GM13977 (cell line): ENCODE results near the gene LETM1.

Experiments
- DNase-seq: peaks from one replicate; pipeline ENCODE4 v3.0.0; 2012; ENCODE audit warnings: low spot score
- CTCF ChIP-seq: IDR thresholded peaks from 2 replicates; pipeline ENCODE4 v1.5.1; 2012; ENCODE audit warnings: mild to moderate bottlenecking, control low read depth; ENCODE audit not compliant: insufficient read depth; ENCODE audit errors: extremely low read depth, missing control alignments
- in situ Hi-C: fragments of 300-500 bp; cut with MboI; formaldehyde crosslinking; loops from one replicate; pipeline ENCODE4 v1.12.0; 2022; ENCODE audit warnings: low sequenced_read_pairs, low pct_unique_long_range_greater_than_20kb, mixed read lengths, inconsistent platforms; ENCODE audit not compliant: unreplicated experiment

Gene LETM1

GRCh38 chr4:1784395-1784788, 71.6 kb downstream of the LETM1 start:
- in situ Hi-C loops: no loop called here
- DNase-seq: no peak
- no peak for TF ChIP-seq CTCF

GRCh38 chr4:1783970-1784369, 72.0 kb downstream of the LETM1 start:
- no peak for TF ChIP-seq CTCF
- in situ Hi-C loops: no loop called here
- DNase-seq: no peak

- in situ Hi-C loops: no loop called here
- no peak for TF ChIP-seq CTCF
These were observed 72.9 kb downstream of the LETM1 start for GRCh38 chr4:1783015-1783414.

GRCh38 chr4:1780435-1780834, 75.5 kb downstream of the LETM1 start:
- DNase-seq: no peak
- no peak for TF ChIP-seq CTCF
- in situ Hi-C loops: no loop called here

More at GRCh38 chr4:1783015-1783414, 72.9 kb downstream of the LETM1 start:
- no peak for DNase-seq

- no peak for DNase-seq
- in situ Hi-C loops: no loop called here
- no peak for TF ChIP-seq CTCF
These were observed 76.2 kb downstream of the LETM1 start for GRCh38 chr4:1779588-1780382.

GRCh38 chr4:1778642-1779392, 77.1 kb downstream of the LETM1 start:
- DNase-seq: no peak
- TF ChIP-seq CTCF: no peak
- in situ Hi-C loops: no loop called here
